A549 (cell line): ENCODE measurements around the gene GSTO1. TPM values are rescaled to one million over a fixed set of nuclear protein-coding genes. Genes with fewer than 3 reads are reported as not detected.

Experiments
- ATAC-seq, 2 experiments: fragments of 200-7000 bp in 1 of 2; fragments of >200 bp in 1 of 2; cut with Nextera tagmentation in 1 of 2; cut with Tn5 transposase in 1 of 2; 3 replicates each; pipeline versions ENCODE4 v1.8.0 to v1.9.1; 2018 to 2020; ENCODE audit warnings: mild to moderate bottlenecking in 1 of 2, moderate library complexity in 1 of 2
- CTCF ChIA-PET: fragments of 300-600 bp; sonication (Branson Sonifier 250); formaldehyde crosslinking; extraction: SDS; loops from one replicate; lab custom pipeline; 2021; ENCODE audit warnings: antibody characterized with exemption, inconsistent platforms; lab: Yijun Ruan, JAX
- POLR2A ChIA-PET: fragments of 350-600 bp; formaldehyde crosslinking; extraction: SDS; loops from one replicate; lab custom pipeline; 2021; ENCODE audit warnings: antibody characterized with exemption, inconsistent platforms; lab: Yijun Ruan, JAX
- DNase-seq, 2 experiments: peaks; one replicate each; pipeline versions ENCODE4 v3.0.0 to v3.0.0-alpha.2; 2011 to 2016; ENCODE audit warnings: low read depth in 1 of 2, low spot score in 1 of 2
- FAIRE-seq: peaks from 2 replicates; lab custom pipeline; 2011; peaks lifted over from hg19 to GRCh38; lab: Jason Lieb, UNC
- H3K27ac ChIP-seq, 2 experiments: fragments of >200 bp; sonication (Bioruptor Twin); formaldehyde crosslinking; 3 replicates each; pipeline ENCODE4 v1.5.1; 2016 to 2017
- H3K4me1 ChIP-seq: fragments of >200 bp; sonication (Bioruptor Twin); formaldehyde crosslinking; 3 replicates; pipeline ENCODE4 v1.6.1; 2016
- H3K4me2 ChIP-seq: fragments of >200 bp; sonication (Bioruptor Twin); formaldehyde crosslinking; 3 replicates; pipeline ENCODE4 v1.6.1; 2016
- H3K4me3 ChIP-seq: fragments of >200 bp; sonication (Bioruptor Twin); formaldehyde crosslinking; 3 replicates; pipeline ENCODE4 v1.5.1; 2016
- H3K9me3 ChIP-seq: fragments of >200 bp; sonication (Bioruptor Twin); formaldehyde crosslinking; 3 replicates; pipeline ENCODE4 v1.6.1; 2016
- CEBPB ChIP-seq, 2 experiments: fragments of >200 bp in 1 of 2; sonication (Bioruptor Twin) in 1 of 2; formaldehyde crosslinking in 1 of 2; IDR thresholded peaks; 2 replicates each; pipeline ENCODE4 v1.6.1; 2012 to 2016
- ESRRA ChIP-seq: fragments of 150-350 bp; IDR thresholded peaks from 2 replicates; pipeline ENCODE4 v1.6.1; 2014; ENCODE audit warnings: mild to moderate bottlenecking, low read length, borderline replicate concordance
- FOSB ChIP-seq: fragments of 250-450 bp; sonication (Bioruptor Pico); IDR thresholded peaks from 2 replicates; pipeline ENCODE4 v1.5.0; 2020; ENCODE audit warnings: mild to moderate bottlenecking, moderate library complexity
- FOXS1 ChIP-seq: fragments of 250-450 bp; sonication (Bioruptor Pico); IDR thresholded peaks from 2 replicates; pipeline ENCODE4 v1.5.0; 2020; ENCODE audit warnings: mild to moderate bottlenecking, moderate library complexity
- JUN ChIP-seq, 2 experiments: fragments of >200 bp; sonication (Bioruptor Twin); formaldehyde crosslinking; IDR thresholded peaks; 2 replicates in 1 of 2; 3 replicates in 1 of 2; pipeline ENCODE4 v1.6.1; 2016 to 2017
- KDM5A ChIP-seq: fragments of 200-600 bp; sonication (generic); IDR thresholded peaks from 2 replicates; pipeline ENCODE4 v1.6.1; 2016; ENCODE audit warnings: antibody characterized with exemption, mild to moderate bottlenecking
- MYC ChIP-seq: IDR thresholded peaks from 2 replicates; pipeline ENCODE4 v1.6.1; 2012; ENCODE audit warnings: mild to moderate bottlenecking, inconsistent platforms, low read length, improper control_type of control experiment, borderline replicate concordance
- NFE2L2 ChIP-seq: fragments of 150-350 bp; conservative IDR thresholded peaks from 2 replicates; pipeline ENCODE4 v1.6.1; 2014; ENCODE audit warnings: low read length
- NPAS2 ChIP-seq: fragments of 250-450 bp; sonication (Bioruptor Pico); IDR thresholded peaks from 2 replicates; pipeline ENCODE4 v1.8.0; 2022; ENCODE audit warnings: mild to moderate bottlenecking, moderate library complexity, borderline replicate concordance
- RAD21 ChIP-seq, 2 experiments: fragments of >200 bp in 1 of 2; sonication (Bioruptor Twin) in 1 of 2; formaldehyde crosslinking in 1 of 2; IDR thresholded peaks in 1 of 2; conservative IDR thresholded peaks in 1 of 2; 2 replicates in 1 of 2; 3 replicates in 1 of 2; pipeline ENCODE4 v1.6.1; 2012 to 2018; ENCODE audit warnings: inconsistent platforms in 1 of 2
- SMC3 ChIP-seq: fragments of >200 bp; sonication (Bioruptor Twin); formaldehyde crosslinking; IDR thresholded peaks from 3 replicates; pipeline ENCODE4 v1.6.1; 2018; ENCODE audit warnings: inconsistent platforms
- TFCP2L1 ChIP-seq: fragments of 250-450 bp; sonication (Bioruptor Pico); IDR thresholded peaks from 2 replicates; pipeline ENCODE4 v1.5.0; 2021; ENCODE audit warnings: mild to moderate bottlenecking
- WGBS: methylation state at CpG from one replicate; pipeline ENCODE4 v1.1.6; 2017; ENCODE audit errors: missing lambda C conversion rate; 5-methylcytosine and 5-hydroxymethylcytosine counted together
- polyA plus RNA-seq, 4 experiments: library from polyadenylated mRNA; depleted of rRNA in 3 of 4; stranded (reverse); fragments of >200 nt; fragmentation: RNase III in 1 of 4; extraction: RNeasy Plus Mini Kit Qiagen cat#74134 plus additional on column Dnase treatment in 1 of 4; gene quantifications; 2 replicates in 3 of 4; 3 replicates in 1 of 4; pipeline ENCODE4 v1.2.3, GENCODE V29; 2011 to 2017
- TF ChIP-seq, protein P1 (sequence below): fragments of >200 bp; sonication (Bioruptor Twin); formaldehyde crosslinking; IDR thresholded peaks from 3 replicates; pipeline ENCODE4 v1.5.1; 2016
- TF ChIP-seq, protein P2 (sequence below): IDR thresholded peaks from 2 replicates; pipeline ENCODE4 v1.6.1; 2012
- TF ChIP-seq, protein P3 (sequence below): IDR thresholded peaks from 2 replicates; pipeline ENCODE4 v1.6.1; 2012
- TF ChIP-seq, protein P4 (sequence below): fragments of 250-450 bp; sonication (Bioruptor Pico); IDR thresholded peaks from 2 replicates; pipeline ENCODE4 v1.5.0; 2021; ENCODE audit warnings: mild to moderate bottlenecking, moderate library complexity, borderline replicate concordance
- TF ChIP-seq, protein P5 (sequence below): fragments of 450-650 bp; IDR thresholded peaks from 2 replicates; pipeline ENCODE4 v1.6.1; 2014; ENCODE audit warnings: antibody characterized with exemption

GSTO1 gene
- polyA plus RNA-seq, 2 of the 4 experiments (the other 2 are of a cell fraction): 163 to 204 TPM

DNA sequence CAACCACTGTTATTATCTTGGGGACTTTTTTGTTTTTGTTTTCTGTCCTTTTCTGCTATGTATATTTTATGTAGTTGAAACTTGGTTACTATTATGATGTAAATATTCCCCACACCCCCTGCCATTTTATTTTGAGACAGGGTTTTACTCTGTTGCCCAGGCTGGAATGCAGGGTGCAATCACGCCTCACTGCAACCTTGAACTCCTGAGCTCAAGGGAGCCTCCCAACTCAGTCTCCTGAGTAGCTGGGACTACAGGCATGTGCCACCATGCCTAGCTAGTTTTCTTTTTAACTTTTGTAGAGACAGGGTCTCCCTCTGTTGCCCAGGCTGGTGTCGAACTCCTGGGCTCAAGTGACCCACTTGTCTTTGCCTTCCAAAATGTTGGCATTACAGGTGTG, 32.2 kb downstream of the GSTO1 start (continued):
- TF ChIP-seq, protein P1, sequence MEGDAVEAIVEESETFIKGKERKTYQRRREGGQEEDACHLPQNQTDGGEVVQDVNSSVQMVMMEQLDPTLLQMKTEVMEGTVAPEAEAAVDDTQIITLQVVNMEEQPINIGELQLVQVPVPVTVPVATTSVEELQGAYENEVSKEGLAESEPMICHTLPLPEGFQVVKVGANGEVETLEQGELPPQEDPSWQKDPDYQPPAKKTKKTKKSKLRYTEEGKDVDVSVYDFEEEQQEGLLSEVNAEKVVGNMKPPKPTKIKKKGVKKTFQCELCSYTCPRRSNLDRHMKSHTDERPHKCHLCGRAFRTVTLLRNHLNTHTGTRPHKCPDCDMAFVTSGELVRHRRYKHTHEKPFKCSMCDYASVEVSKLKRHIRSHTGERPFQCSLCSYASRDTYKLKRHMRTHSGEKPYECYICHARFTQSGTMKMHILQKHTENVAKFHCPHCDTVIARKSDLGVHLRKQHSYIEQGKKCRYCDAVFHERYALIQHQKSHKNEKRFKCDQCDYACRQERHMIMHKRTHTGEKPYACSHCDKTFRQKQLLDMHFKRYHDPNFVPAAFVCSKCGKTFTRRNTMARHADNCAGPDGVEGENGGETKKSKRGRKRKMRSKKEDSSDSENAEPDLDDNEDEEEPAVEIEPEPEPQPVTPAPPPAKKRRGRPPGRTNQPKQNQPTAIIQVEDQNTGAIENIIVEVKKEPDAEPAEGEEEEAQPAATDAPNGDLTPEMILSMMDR: no peak
- TF ChIP-seq FOXS1 (CRISPR knock-in tag): no peak
- no peak for TF ChIP-seq MYC

DNA sequence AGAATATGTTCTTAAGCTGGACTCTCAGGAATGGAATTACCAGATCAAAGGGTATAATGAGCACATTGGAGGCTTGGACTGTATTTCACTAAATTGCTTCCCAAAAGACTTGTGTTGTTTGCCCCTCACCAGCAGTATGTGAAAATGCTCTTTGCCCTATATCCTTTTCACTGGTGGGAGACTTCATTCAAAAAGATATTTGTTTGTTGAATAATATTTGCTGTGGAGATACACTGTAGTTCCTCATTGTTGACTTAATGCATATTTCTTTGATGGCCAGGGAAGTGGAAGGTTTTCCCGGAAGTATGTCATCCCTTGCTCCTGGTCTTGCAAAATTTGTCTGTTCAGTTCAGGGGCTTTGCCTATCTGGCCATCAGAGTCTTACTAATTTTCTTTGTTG, 33.7 kb downstream of the GSTO1 start:
- CTCF ChIA-PET: interaction anchor here (5.7 to 14.5 kb wide), 4 partner anchors 13 to 63 kb away, joined by 77 to 339 read pairs (median 224); partner anchors contain the start of gene CFAP58
- WGBS: 0% methylated on average over 1 of the region's 1 CpG
- peak in 1 of 2 experiments; percentile 48 for DNase-seq

DNA sequence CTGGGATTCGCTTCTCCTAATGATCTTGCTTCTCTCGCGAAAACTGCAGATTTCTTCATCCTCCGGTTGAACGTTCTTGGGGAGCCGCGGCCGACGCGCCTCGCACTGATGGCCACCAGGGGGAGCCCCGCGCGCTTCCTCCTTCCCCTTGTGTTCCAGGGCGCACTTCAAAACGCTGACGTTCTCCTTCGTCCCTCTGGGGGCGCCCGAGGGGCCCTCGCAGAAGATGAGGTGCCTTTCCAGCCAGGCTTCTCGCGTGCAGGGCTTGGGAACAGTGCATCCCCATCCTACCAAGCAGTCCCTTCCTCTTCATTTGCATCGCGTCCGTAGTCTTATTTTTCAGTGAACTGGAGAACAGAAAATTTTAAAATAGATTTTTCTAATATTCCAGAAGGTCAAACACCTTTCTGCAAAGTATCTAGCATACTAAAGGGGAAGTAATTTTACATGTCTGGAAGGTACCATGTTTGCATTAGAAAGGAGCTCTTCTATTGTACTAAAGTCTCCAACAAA, 36.8 kb downstream of the GSTO1 start:
- ChIA-PET POLR2A (no interaction called here), CTCF (interaction anchor here (0.6 to 14.5 kb wide), 33 partner anchors 9 to 443 kb away, joined by 3 to 339 read pairs (median 4); partner anchors contain the start of genes CFAP58 and ITPRIP)
- peak overlapping the region; percentile 66 for H3K4me2 ChIP-seq

More for the DNA sequence above, 33.7 kb downstream of the GSTO1 start:
- Histone ChIP-seq H3K27ac (no peak overlapping the region), H3K9me3 (no peaks in the 10 kb centered on the region), H3K4me2 (peak overlapping the region; percentile 20; the same call in 2 of the 3 replicates), H3K4me3 (no peak overlapping the region), H3K4me1 (peaks cover 18% of the 10 kb centered on the region)
- POLR2A ChIA-PET: no interaction called here
- no peak for TF ChIP-seq TFCP2L1
- TF ChIP-seq CEBPB (IDR thresholded peaks at IDR 0.05): peak in 1 of 2 experiments; percentile 11; a peak in 1 of 4 replicates
- no peak for FAIRE-seq
- ATAC-seq: peak in 1 of 2 experiments; percentile 49; a peak in 3 of 6 replicates

More for the DNA sequence above, 36.8 kb downstream of the GSTO1 start:
- DNase-seq (peak; percentile 86 to 88), ATAC-seq (peak; percentile 97 to 98), FAIRE-seq (no peak)
- TF ChIP-seq KDM5A: no peak
- no peak for TF ChIP-seq NPAS2
- TF ChIP-seq, protein P2, sequence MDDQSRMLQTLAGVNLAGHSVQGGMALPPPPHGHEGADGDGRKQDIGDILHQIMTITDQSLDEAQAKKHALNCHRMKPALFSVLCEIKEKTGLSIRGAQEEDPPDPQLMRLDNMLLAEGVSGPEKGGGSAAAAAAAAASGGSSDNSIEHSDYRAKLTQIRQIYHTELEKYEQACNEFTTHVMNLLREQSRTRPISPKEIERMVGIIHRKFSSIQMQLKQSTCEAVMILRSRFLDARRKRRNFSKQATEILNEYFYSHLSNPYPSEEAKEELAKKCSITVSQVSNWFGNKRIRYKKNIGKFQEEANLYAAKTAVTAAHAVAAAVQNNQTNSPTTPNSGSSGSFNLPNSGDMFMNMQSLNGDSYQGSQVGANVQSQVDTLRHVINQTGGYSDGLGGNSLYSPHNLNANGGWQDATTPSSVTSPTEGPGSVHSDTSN: no peak
- TF ChIP-seq, protein P1: peak; percentile 99
- TF ChIP-seq, protein P3, sequence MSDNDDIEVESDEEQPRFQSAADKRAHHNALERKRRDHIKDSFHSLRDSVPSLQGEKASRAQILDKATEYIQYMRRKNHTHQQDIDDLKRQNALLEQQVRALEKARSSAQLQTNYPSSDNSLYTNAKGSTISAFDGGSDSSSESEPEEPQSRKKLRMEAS: peak; percentile 47; the same call in 1 of the 2 replicates
- peak; percentile 85 to 91 for TF ChIP-seq RAD21 (conservative IDR thresholded peaks at IDR 0.05 in 1 of 2, IDR thresholded peaks at IDR 0.05 in 1 of 2)
- no peak for TF ChIP-seq NFE2L2
- TF ChIP-seq ESRRA: no peak
- 0 out of 5 replicates have a peak, but pooled peaks of 1 of the 2 experiments have one; percentile 27 for TF ChIP-seq JUN (IDR thresholded peaks at IDR 0.05)
- TF ChIP-seq, protein P4, sequence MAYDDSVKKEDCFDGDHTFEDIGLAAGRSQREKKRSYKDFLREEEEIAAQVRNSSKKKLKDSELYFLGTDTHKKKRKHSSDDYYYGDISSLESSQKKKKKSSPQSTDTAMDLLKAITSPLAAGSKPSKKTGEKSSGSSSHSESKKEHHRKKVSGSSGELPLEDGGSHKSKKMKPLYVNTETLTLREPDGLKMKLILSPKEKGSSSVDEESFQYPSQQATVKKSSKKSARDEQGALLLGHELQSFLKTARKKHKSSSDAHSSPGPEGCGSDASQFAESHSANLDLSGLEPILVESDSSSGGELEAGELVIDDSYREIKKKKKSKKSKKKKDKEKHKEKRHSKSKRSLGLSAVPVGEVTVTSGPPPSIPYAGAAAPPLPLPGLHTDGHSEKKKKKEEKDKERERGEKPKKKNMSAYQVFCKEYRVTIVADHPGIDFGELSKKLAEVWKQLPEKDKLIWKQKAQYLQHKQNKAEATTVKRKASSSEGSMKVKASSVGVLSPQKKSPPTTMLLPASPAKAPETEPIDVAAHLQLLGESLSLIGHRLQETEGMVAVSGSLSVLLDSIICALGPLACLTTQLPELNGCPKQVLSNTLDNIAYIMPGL (CRISPR knock-in tag): no peak
- TF ChIP-seq TFCP2L1: no peak
- TF ChIP-seq CEBPB (IDR thresholded peaks at IDR 0.05): no peak; a peak in 1 of 4 replicates
- TF ChIP-seq FOSB (CRISPR knock-in tag): no peak
- TF ChIP-seq, protein P5, sequence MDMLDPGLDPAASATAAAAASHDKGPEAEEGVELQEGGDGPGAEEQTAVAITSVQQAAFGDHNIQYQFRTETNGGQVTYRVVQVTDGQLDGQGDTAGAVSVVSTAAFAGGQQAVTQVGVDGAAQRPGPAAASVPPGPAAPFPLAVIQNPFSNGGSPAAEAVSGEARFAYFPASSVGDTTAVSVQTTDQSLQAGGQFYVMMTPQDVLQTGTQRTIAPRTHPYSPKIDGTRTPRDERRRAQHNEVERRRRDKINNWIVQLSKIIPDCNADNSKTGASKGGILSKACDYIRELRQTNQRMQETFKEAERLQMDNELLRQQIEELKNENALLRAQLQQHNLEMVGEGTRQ: no peak
- TF ChIP-seq SMC3: peak; percentile 97
- peak overlapping the region; percentile 12 to 62; a peak in 3 of 6 replicates for H3K27ac ChIP-seq
- no peaks in the 10 kb centered on the region for H3K9me3 ChIP-seq
- 1% methylated on average over 17 of the region's 26 CpGs for WGBS
- H3K4me3 ChIP-seq: no peak overlapping the region
- peaks cover 18% of the 10 kb centered on the region for H3K4me1 ChIP-seq
